WTC11 (cell line): Measurements from ENCODE around the gene IL17RD. TPM values are rescaled to one million over a fixed set of nuclear protein-coding genes. Genes with fewer than 3 reads are reported as not detected.

Experiments used
- ATAC-seq: fragments of 200-7000 bp; cut with Tn5 transposase; 2 replicates; pipeline ENCODE4 v1.10.0; 2021; ENCODE audit warnings: mild to moderate bottlenecking, moderate library complexity
- CTCF ChIA-PET: fragments of 300-600 bp; sonication (Branson Sonifier 250); formaldehyde crosslinking; loops from one replicate; lab custom pipeline; 2021; ENCODE audit warnings: antibody characterized with exemption; lab: Charles Lee
- POLR2A ChIA-PET: fragments of 350-600 bp; sonication (Branson Sonifier 250); formaldehyde crosslinking; loops from one replicate; lab custom pipeline; 2021; ENCODE audit warnings: antibody characterized with exemption; lab: Charles Lee
- DNase-seq: peaks from one replicate; pipeline ENCODE4 v3.0.0; 2021; ENCODE audit warnings: low spot score
- H3K27ac Mint-ChIP-seq: 2 replicates; pipeline ENCODE4 v1.8.0; 2021; ENCODE audit warnings: mixed read lengths
- H3K27me3 Mint-ChIP-seq: 2 replicates; pipeline ENCODE4 v1.8.0; 2021; ENCODE audit warnings: low read depth, mild to moderate bottlenecking, moderate library complexity, mixed read lengths
- H3K36me3 Mint-ChIP-seq: 2 replicates; pipeline ENCODE4 v1.8.0; 2021; ENCODE audit warnings: mixed read lengths
- H3K4me1 Mint-ChIP-seq: 2 replicates; pipeline ENCODE4 v1.8.0; 2022; ENCODE audit warnings: mixed read lengths
- H3K4me3 Mint-ChIP-seq: 2 replicates; pipeline ENCODE4 v1.8.0; 2021; ENCODE audit warnings: mild to moderate bottlenecking, moderate library complexity, mixed read lengths
- H3K9me3 Mint-ChIP-seq: 2 replicates; pipeline ENCODE4 v1.8.0; 2021; ENCODE audit warnings: mixed read lengths
- FOXJ3 ChIP-seq: sonication (generic); formaldehyde crosslinking; IDR thresholded peaks from 2 replicates; pipeline ENCODE4 v1.9.0; 2021; ENCODE audit warnings: missing genetic modification reagents, mild to moderate bottlenecking, borderline replicate concordance
- OVOL2 ChIP-seq: fragments of 250-450 bp; sonication (Bioruptor Pico); IDR thresholded peaks from 2 replicates; pipeline ENCODE4 v1.9.0; 2021; ENCODE audit warnings: mild to moderate bottlenecking, borderline replicate concordance
- RELA ChIP-seq: sonication (generic); formaldehyde crosslinking; IDR thresholded peaks from 2 replicates; pipeline ENCODE4 v1.8.1; 2022; ENCODE audit warnings: missing genetic modification reagents, mild to moderate bottlenecking, borderline replicate concordance
- ZNF138 ChIP-seq: sonication (generic); formaldehyde crosslinking; conservative IDR thresholded peaks from 2 replicates; pipeline ENCODE4 v1.8.1; 2022; ENCODE audit warnings: mild to moderate bottlenecking, moderate library complexity, missing genetic modification reagents
- ZNF219 ChIP-seq: sonication (generic); formaldehyde crosslinking; IDR thresholded peaks from 2 replicates; pipeline ENCODE4 v1.8.0; 2023; ENCODE audit warnings: missing genetic modification reagents, mild to moderate bottlenecking, borderline replicate concordance
- total RNA-seq: library from RNA; stranded (reverse); gene quantifications from 3 replicates; pipeline ENCODE4 v1.2.3, GENCODE V29; 2021
- TF ChIP-seq, protein P1 (sequence below): sonication (generic); formaldehyde crosslinking; IDR thresholded peaks from 2 replicates; pipeline ENCODE4 v1.8.0; 2023; ENCODE audit warnings: missing genetic modification reagents, mild to moderate bottlenecking, borderline replicate concordance
- TF ChIP-seq, protein P2 (sequence below): fragments of 250-450 bp; sonication (Bioruptor Pico); conservative IDR thresholded peaks from 2 replicates; pipeline ENCODE4 v1.9.0; 2021; ENCODE audit warnings: mild to moderate bottlenecking
- TF ChIP-seq, protein P3 (sequence below): sonication (generic); formaldehyde crosslinking; IDR thresholded peaks from 2 replicates; pipeline ENCODE4 v1.8.1; 2023; ENCODE audit warnings: mild to moderate bottlenecking, missing genetic modification reagents

IL17RD gene
- total RNA-seq, 1 experiment from 2014 or later = 72.9 TPM

DNA sequence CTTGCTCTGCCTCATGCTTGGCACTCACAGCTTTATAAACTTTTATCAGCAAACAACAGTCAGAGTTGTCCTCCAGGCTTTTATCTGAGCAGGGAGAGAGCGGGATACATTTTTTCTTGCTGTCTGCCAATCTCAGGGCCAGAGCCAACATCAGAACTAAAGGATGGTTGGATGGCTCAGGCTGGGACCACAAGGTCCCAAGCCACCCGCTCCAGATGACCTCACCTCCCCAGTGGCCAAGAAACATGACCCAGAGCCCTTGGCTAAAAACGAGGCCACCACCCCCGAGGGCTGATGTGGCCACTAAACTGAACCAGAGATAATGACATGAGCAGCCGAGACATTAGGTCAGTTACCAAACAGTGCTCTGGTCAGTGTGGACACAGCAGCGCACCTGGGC lies 123.5 kb downstream of the IL17RD start:
- CTCF ChIA-PET = no interaction called here
- Mint-ChIP-seq H3K27me3 (no peaks in the 10 kb centered on the region), H3K36me3 (no peaks in the 10 kb centered on the region), H3K4me1 (peaks cover 13% of the 10 kb centered on the region), H3K9me3 (no peaks in the 10 kb centered on the region), H3K4me3 (no peak overlapping the region), H3K27ac (no peak overlapping the region)
- POLR2A ChIA-PET = no interaction called here
- TF ChIP-seq OVOL2 (no peak), FOXJ3 (CRISPR knock-in tag) (no peak), RELA (CRISPR knock-in tag) (no peak), ZNF138 (CRISPR knock-in tag) (no peak), ZNF219 (CRISPR knock-in tag) (no peak)
- TF ChIP-seq, protein P1, sequence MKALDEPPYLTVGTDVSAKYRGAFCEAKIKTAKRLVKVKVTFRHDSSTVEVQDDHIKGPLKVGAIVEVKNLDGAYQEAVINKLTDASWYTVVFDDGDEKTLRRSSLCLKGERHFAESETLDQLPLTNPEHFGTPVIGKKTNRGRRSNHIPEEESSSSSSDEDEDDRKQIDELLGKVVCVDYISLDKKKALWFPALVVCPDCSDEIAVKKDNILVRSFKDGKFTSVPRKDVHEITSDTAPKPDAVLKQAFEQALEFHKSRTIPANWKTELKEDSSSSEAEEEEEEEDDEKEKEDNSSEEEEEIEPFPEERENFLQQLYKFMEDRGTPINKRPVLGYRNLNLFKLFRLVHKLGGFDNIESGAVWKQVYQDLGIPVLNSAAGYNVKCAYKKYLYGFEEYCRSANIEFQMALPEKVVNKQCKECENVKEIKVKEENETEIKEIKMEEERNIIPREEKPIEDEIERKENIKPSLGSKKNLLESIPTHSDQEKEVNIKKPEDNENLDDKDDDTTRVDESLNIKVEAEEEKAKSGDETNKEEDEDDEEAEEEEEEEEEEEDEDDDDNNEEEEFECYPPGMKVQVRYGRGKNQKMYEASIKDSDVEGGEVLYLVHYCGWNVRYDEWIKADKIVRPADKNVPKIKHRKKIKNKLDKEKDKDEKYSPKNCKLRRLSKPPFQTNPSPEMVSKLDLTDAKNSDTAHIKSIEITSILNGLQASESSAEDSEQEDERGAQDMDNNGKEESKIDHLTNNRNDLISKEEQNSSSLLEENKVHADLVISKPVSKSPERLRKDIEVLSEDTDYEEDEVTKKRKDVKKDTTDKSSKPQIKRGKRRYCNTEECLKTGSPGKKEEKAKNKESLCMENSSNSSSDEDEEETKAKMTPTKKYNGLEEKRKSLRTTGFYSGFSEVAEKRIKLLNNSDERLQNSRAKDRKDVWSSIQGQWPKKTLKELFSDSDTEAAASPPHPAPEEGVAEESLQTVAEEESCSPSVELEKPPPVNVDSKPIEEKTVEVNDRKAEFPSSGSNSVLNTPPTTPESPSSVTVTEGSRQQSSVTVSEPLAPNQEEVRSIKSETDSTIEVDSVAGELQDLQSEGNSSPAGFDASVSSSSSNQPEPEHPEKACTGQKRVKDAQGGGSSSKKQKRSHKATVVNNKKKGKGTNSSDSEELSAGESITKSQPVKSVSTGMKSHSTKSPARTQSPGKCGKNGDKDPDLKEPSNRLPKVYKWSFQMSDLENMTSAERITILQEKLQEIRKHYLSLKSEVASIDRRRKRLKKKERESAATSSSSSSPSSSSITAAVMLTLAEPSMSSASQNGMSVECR (CRISPR knock-in tag) = no peak
- TF ChIP-seq, protein P2, sequence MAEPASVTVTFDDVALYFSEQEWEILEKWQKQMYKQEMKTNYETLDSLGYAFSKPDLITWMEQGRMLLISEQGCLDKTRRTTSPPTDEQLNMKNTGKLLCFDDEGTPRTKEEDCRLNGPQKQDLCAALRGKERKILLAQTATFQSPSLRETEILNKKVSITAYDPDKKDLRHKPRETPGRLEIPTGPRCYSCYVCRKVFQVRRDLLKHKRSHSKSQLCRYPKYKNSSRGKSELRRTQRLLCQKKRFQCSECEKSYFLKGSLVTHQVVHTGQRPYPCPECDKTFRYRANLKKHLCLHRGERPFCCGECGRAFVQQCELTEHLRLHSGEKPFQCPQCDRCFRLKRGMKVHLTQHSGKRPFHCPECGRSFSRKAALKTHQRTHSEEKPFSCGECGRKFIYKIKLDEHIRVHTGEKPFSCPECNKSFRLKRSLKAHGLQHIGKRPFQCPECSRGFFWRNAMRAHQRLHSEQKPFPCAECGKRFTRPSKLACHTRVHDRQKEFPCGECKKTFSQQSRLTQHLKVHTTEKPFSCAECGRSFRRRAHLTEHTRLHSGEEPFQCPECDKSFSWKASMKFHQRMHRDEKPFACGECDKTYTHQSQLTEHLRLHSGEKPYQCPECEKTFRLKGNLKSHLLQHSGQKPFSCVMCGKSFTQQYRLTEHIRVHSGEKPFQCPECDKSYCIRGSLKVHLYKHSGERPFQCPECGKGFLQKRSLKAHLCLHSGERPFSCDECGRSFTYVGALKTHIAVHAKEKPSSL (CRISPR knock-in tag) = no peak
- TF ChIP-seq, protein P3, sequence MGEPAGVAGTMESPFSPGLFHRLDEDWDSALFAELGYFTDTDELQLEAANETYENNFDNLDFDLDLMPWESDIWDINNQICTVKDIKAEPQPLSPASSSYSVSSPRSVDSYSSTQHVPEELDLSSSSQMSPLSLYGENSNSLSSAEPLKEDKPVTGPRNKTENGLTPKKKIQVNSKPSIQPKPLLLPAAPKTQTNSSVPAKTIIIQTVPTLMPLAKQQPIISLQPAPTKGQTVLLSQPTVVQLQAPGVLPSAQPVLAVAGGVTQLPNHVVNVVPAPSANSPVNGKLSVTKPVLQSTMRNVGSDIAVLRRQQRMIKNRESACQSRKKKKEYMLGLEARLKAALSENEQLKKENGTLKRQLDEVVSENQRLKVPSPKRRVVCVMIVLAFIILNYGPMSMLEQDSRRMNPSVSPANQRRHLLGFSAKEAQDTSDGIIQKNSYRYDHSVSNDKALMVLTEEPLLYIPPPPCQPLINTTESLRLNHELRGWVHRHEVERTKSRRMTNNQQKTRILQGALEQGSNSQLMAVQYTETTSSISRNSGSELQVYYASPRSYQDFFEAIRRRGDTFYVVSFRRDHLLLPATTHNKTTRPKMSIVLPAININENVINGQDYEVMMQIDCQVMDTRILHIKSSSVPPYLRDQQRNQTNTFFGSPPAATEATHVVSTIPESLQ (CRISPR knock-in tag) = no peak
- DNase-seq (no peak), ATAC-seq (no peak)

Other genes starting within 250 kb of the IL17RD start
- 0.18 to 0.39 TPM (median 0.37 TPM) in 3 replicates for gene SPATA12, start 104.7 kb downstream of the IL17RD start, total RNA-seq
- 4.5 to 5.6 TPM (median 4.8 TPM) in 3 replicates for gene HESX1, start 34.6 kb upstream of the IL17RD start, total RNA-seq
- gene APPL1, start 62.4 kb upstream of the IL17RD start, total RNA-seq = 31.2 to 35.8 TPM (median 32.0 TPM) in 3 replicates
- not detected in 3 replicates for gene ASB14, start 127.3 kb upstream of the IL17RD start, total RNA-seq